ENCODE measurements around the gene UST. TPM values are rescaled to one million over a fixed set of nuclear protein-coding genes. Genes with fewer than 3 reads are reported as not detected.
A peak's percentile ranks its signal among the peaks of the same experiment; 100 is the strongest.

Gene UST
- total and polyA plus RNA-seq, 3 donors from 2014 or later: 14.9 to 16.0 (median 14.9) TPM

GRCh38 chr6:148893481-148893880 lies 146.7 kb downstream of the UST start:
- no peak for DNase-seq
- 93 to 95% methylated on average over 2 of the region's 2 CpGs for WGBS, 2 donors
- Histone ChIP-seq H3K4me1 (peaks cover 6% of the 10 kb centered on the region), H3K9me3 (no peaks in the 10 kb centered on the region), H3K27ac (no peak overlapping the region), H3K27me3 (no peaks in the 10 kb centered on the region), H3K36me3 (ENCODE audit: low read depth, missing control alignments) (no peaks in the 10 kb centered on the region), H3K4me3 (no peak overlapping the region)
- TF ChIP-seq POLR2A (IDR thresholded peaks at IDR 0.05) (no peak), CTCF (IDR thresholded peaks at IDR 0.05) (no peak)
- intact Hi-C loops (cut with DNase I; ENCODE audit: low total_unique reads): no loop called here

GRCh38 chr6:148898376-148899014 lies 151.7 kb downstream of the UST start:
- Histone ChIP-seq H3K4me1 (no peaks in the 10 kb centered on the region), H3K9me3 (no peaks in the 10 kb centered on the region), H3K27ac (no peak overlapping the region), H3K4me3 (no peak overlapping the region), H3K36me3 (ENCODE audit: low read depth, missing control alignments) (no peaks in the 10 kb centered on the region), H3K27me3 (no peaks in the 10 kb centered on the region)
- DNase-seq: peak; percentile 56
- 41 to 59% methylated on average over 4 of the region's 4 CpGs for WGBS, 2 donors
- intact Hi-C loops (cut with DNase I; ENCODE audit: low total_unique reads): no loop called here
- no peak for TF ChIP-seq POLR2A (IDR thresholded peaks at IDR 0.05)
- no peak for TF ChIP-seq CTCF (IDR thresholded peaks at IDR 0.05)

GRCh38 chr6:148904896-148905870 lies 158.4 kb downstream of the UST start:
- Histone ChIP-seq H3K27ac (no peak overlapping the region), H3K4me1 (no peaks in the 10 kb centered on the region), H3K27me3 (no peaks in the 10 kb centered on the region), H3K4me3 (no peak overlapping the region), H3K9me3 (no peaks in the 10 kb centered on the region), H3K36me3 (ENCODE audit: low read depth, missing control alignments) (no peaks in the 10 kb centered on the region)
- intact Hi-C loops (cut with DNase I; ENCODE audit: low total_unique reads): no loop called here
- WGBS, 2 donors: 77 to 79% methylated on average over 5 of the region's 5 CpGs
- no peak for DNase-seq
- TF ChIP-seq POLR2A (IDR thresholded peaks at IDR 0.05) (no peak), CTCF (IDR thresholded peaks at IDR 0.05) (no peak)

- Histone ChIP-seq H3K27ac (no peak overlapping the region), H3K36me3 (ENCODE audit: low read depth, missing control alignments) (no peaks in the 10 kb centered on the region), H3K27me3 (no peaks in the 10 kb centered on the region), H3K4me1 (no peaks in the 10 kb centered on the region), H3K9me3 (no peaks in the 10 kb centered on the region), H3K4me3 (no peak overlapping the region)
- no peak for DNase-seq
- intact Hi-C loops (cut with DNase I; ENCODE audit: low total_unique reads): no loop called here
- TF ChIP-seq POLR2A (IDR thresholded peaks at IDR 0.05) (no peak), CTCF (IDR thresholded peaks at IDR 0.05) (no peak)
- WGBS, 2 donors: 86 to 89% methylated on average over 6 of the region's 6 CpGs
Observed at GRCh38 chr6:148905901-148906300, 159.1 kb downstream of the UST start.
